ENCODE data around the gene NUDCD3. TPM values are rescaled to one million over a fixed set of nuclear protein-coding genes. Genes with fewer than 3 reads are reported as not detected.

NUDCD3 gene
- polyA plus RNA-seq, 3 donors from 2014 or later = 43.3 to 60.4 (median 56.3) TPM

GRCh38 chr7:44466300-44467216, 23.9 kb downstream of the NUDCD3 start:
- Mint-ChIP-seq H3K4me3 (peak overlapping the region; percentile 0 to 71 (median 22)), H3K36me3 (peaks cover 5 to 43% (median 10%) of the 10 kb centered on the region in 3 donors), H3K27ac (peak overlapping the region in 5 of 6 donors; percentile 18 to 67 (median 56)), H3K4me1 (peaks cover 52 to 76% of the 10 kb centered on the region in 2 donors), H3K27me3 (ENCODE audit: low read depth in 3 of 3) (peaks cover 0 to 2% (median 2%) of the 10 kb centered on the region in 3 donors), H3K9me3 (no peaks in the 10 kb centered on the region)
- peak in 1 of 3 donors; percentile 24 for DNase-seq

- Mint-ChIP-seq H3K4me1 (peaks cover 60 to 87% of the 10 kb centered on the region in 2 donors), H3K9me3 (no peaks in the 10 kb centered on the region)
These were observed 25.0 kb downstream of the NUDCD3 start for GRCh38 chr7:44465490-44465889.

GRCh38 chr7:44463169-44463808, 27.2 kb downstream of the NUDCD3 start:
- Mint-ChIP-seq H3K4me1 (peaks cover 68 to 76% of the 10 kb centered on the region in 2 donors), H3K27me3 (ENCODE audit: low read depth in 3 of 3) (peaks cover 4 to 10% (median 4%) of the 10 kb centered on the region in 3 donors), H3K36me3 (peaks cover 5 to 32% (median 16%) of the 10 kb centered on the region in 3 donors), H3K4me3 (no peak overlapping the region), H3K9me3 (no peaks in the 10 kb centered on the region), H3K27ac (no peak overlapping the region)
- no peak for DNase-seq

More at GRCh38 chr7:44465490-44465889, 25.0 kb downstream of the NUDCD3 start:
- no peak for DNase-seq
- Mint-ChIP-seq H3K27me3 (ENCODE audit: low read depth in 3 of 3) (peaks cover under 1 to 5% (median 4%) of the 10 kb centered on the region in 3 donors), H3K36me3 (peaks cover 5 to 42% (median 14%) of the 10 kb centered on the region in 3 donors), H3K27ac (no peak overlapping the region), H3K4me3 (peak overlapping the region in 2 of 5 donors; percentile 18 to 40)

GRCh38 chr7:44461387-44461786, 29.1 kb downstream of the NUDCD3 start:
- Mint-ChIP-seq H3K9me3 (no peaks in the 10 kb centered on the region), H3K36me3 (peaks cover 4 to 21% (median 8%) of the 10 kb centered on the region in 3 donors), H3K4me3 (peak overlapping the region; percentile 40 to 73 (median 63)), H3K27ac (peak overlapping the region in 5 of 6 donors; percentile 77 to 89 (median 78)), H3K27me3 (ENCODE audit: low read depth in 3 of 3) (peaks cover 4 to 10% (median 4%) of the 10 kb centered on the region in 3 donors), H3K4me1 (peaks cover 56 to 61% of the 10 kb centered on the region in 2 donors)
- DNase-seq = no peak

GRCh38 chr7:44460325-44460724, 30.1 kb downstream of the NUDCD3 start:
- Mint-ChIP-seq H3K4me3 (peak overlapping the region; percentile 40 to 73 (median 63)), H3K4me1 (peaks cover 49 to 53% of the 10 kb centered on the region in 2 donors), H3K27ac (peak overlapping the region; percentile 55 to 89 (median 77)), H3K9me3 (no peaks in the 10 kb centered on the region), H3K36me3 (peaks cover 4 to 21% (median 8%) of the 10 kb centered on the region in 3 donors), H3K27me3 (ENCODE audit: low read depth in 3 of 3) (peaks cover 4 to 10% (median 4%) of the 10 kb centered on the region in 3 donors)
- peak; percentile 84 to 88 (median 86) for DNase-seq

GRCh38 chr7:44455155-44455554, 35.3 kb downstream of the NUDCD3 start:
- Mint-ChIP-seq H3K27me3 (ENCODE audit: low read depth in 3 of 3) (peaks cover 0 to 3% (median 0%) of the 10 kb centered on the region in 3 donors), H3K36me3 (peaks cover 12 to 16% (median 13%) of the 10 kb centered on the region in 3 donors), H3K4me1 (peaks cover 31 to 34% of the 10 kb centered on the region in 2 donors), H3K27ac (no peak overlapping the region), H3K9me3 (no peaks in the 10 kb centered on the region), H3K4me3 (no peak overlapping the region)
- no peak for DNase-seq

GRCh38 chr7:44454348-44454747, 36.1 kb downstream of the NUDCD3 start:
- Mint-ChIP-seq H3K36me3 (peaks cover 12 to 16% (median 13%) of the 10 kb centered on the region in 3 donors), H3K27ac (no peak overlapping the region), H3K4me3 (no peak overlapping the region), H3K27me3 (ENCODE audit: low read depth in 3 of 3) (peaks cover 0 to 3% (median 0%) of the 10 kb centered on the region in 3 donors), H3K9me3 (no peaks in the 10 kb centered on the region), H3K4me1 (peaks cover 25 to 30% of the 10 kb centered on the region in 2 donors)
- peak in 1 of 3 donors; percentile 6 for DNase-seq

- DNase-seq = no peak
- H3K27ac Mint-ChIP-seq = no peak overlapping the region
These were observed 39.3 kb downstream of the NUDCD3 start for GRCh38 chr7:44451123-44451522.

GRCh38 chr7:44449584-44449928, 40.9 kb downstream of the NUDCD3 start:
- Mint-ChIP-seq H3K36me3 (peaks cover 20 to 35% (median 23%) of the 10 kb centered on the region in 3 donors), H3K4me3 (no peak overlapping the region), H3K27me3 (ENCODE audit: low read depth in 3 of 3) (peaks cover 0 to 2% (median 0%) of the 10 kb centered on the region in 3 donors), H3K9me3 (no peaks in the 10 kb centered on the region), H3K4me1 (peaks cover 15 to 36% of the 10 kb centered on the region in 2 donors), H3K27ac (peak overlapping the region in 1 of 6 donors; percentile 27)
- DNase-seq = no peak

More at GRCh38 chr7:44451123-44451522, 39.3 kb downstream of the NUDCD3 start:
- Mint-ChIP-seq H3K9me3 (no peaks in the 10 kb centered on the region), H3K36me3 (peaks cover 14 to 24% (median 17%) of the 10 kb centered on the region in 3 donors), H3K4me1 (peaks cover 23 to 41% of the 10 kb centered on the region in 2 donors), H3K27me3 (ENCODE audit: low read depth in 3 of 3) (peaks cover 0 to 2% (median 0%) of the 10 kb centered on the region in 3 donors), H3K4me3 (no peak overlapping the region)

GRCh38 chr7:44448922-44449583, 41.4 kb downstream of the NUDCD3 start:
- Mint-ChIP-seq H3K27me3 (ENCODE audit: low read depth in 3 of 3) (peaks cover 0 to 2% (median 0%) of the 10 kb centered on the region in 3 donors), H3K9me3 (no peaks in the 10 kb centered on the region), H3K36me3 (peaks cover 20 to 32% (median 20%) of the 10 kb centered on the region in 3 donors), H3K27ac (peak overlapping the region in 1 of 6 donors; percentile 27), H3K4me1 (peaks cover 13 to 33% of the 10 kb centered on the region in 2 donors), H3K4me3 (no peak overlapping the region)
- DNase-seq = no peak

GRCh38 chr7:44447874-44448425, 42.5 kb downstream of the NUDCD3 start:
- H3K27ac Mint-ChIP-seq = no peak overlapping the region
- H3K4me1 Mint-ChIP-seq = peaks cover 13 to 32% of the 10 kb centered on the region in 2 donors
- H3K36me3 Mint-ChIP-seq = peaks cover 20 to 32% (median 20%) of the 10 kb centered on the region in 3 donors
- no peak for DNase-seq
- no peaks in the 10 kb centered on the region for H3K9me3 Mint-ChIP-seq
- no peak overlapping the region for H3K4me3 Mint-ChIP-seq
- peaks cover 0 to 2% (median 0%) of the 10 kb centered on the region in 3 donors for H3K27me3 Mint-ChIP-seq (ENCODE audit: low read depth in 3 of 3)

GRCh38 chr7:44445986-44446671, 44.3 kb downstream of the NUDCD3 start:
- H3K27me3 Mint-ChIP-seq (ENCODE audit: low read depth in 3 of 3) = peaks cover 0 to 2% (median 2%) of the 10 kb centered on the region in 3 donors
- no peaks in the 10 kb centered on the region for H3K9me3 Mint-ChIP-seq
- no peak for DNase-seq
- H3K27ac Mint-ChIP-seq = no peak overlapping the region
- H3K4me3 Mint-ChIP-seq = no peak overlapping the region
- peaks cover 13 to 25% (median 14%) of the 10 kb centered on the region in 3 donors for H3K36me3 Mint-ChIP-seq
- peaks cover 15 to 38% of the 10 kb centered on the region in 2 donors for H3K4me1 Mint-ChIP-seq
